ENCODE results near the gene PAK4.
"Not testable (repeated sequence)": the region's sequence is repeated elsewhere in the genome, so short reads cannot be mapped to it uniquely, and the experiment has no call there.

PAK4 gene

GRCh38 chr19:39103151-39103550, 22.4 kb upstream of the PAK4 start:
- DNase-seq = no peak

- DNase-seq = no peak
Measured at GRCh38 chr19:39104186-39104596, 21.4 kb upstream of the PAK4 start.

GRCh38 chr19:39106194-39106593, 19.4 kb upstream of the PAK4 start:
- no peak for DNase-seq

- no peak for DNase-seq
Measured at GRCh38 chr19:39109641-39110040, 15.9 kb upstream of the PAK4 start.

- DNase-seq = peak; percentile 55
Measured at GRCh38 chr19:39110263-39110967, 15.2 kb upstream of the PAK4 start.

- DNase-seq = peak; percentile 47
Measured at GRCh38 chr19:39111593-39112199, 13.9 kb upstream of the PAK4 start.

- no peak for DNase-seq
Measured at GRCh38 chr19:39112338-39112890, 13.2 kb upstream of the PAK4 start.

- DNase-seq = no peak
Measured at GRCh38 chr19:39113199-39113598, 12.4 kb upstream of the PAK4 start.

GRCh38 chr19:39115105-39115847, 10.3 kb upstream of the PAK4 start:
- no peak for DNase-seq

GRCh38 chr19:39117023-39117422, 8.6 kb upstream of the PAK4 start:
- DNase-seq = not testable (repeated sequence)

GRCh38 chr19:39119830-39120229, 5.8 kb upstream of the PAK4 start:
- no peak for DNase-seq

GRCh38 chr19:39122934-39123731, 2.5 kb upstream of the PAK4 start:
- DNase-seq = no peak

GRCh38 chr19:39124136-39124764, 1.3 kb upstream of the PAK4 start:
- DNase-seq = no peak

- DNase-seq = no peak
Measured at GRCh38 chr19:39125199-39125553, 410 bp upstream of the PAK4 start.

GRCh38 chr19:39126312-39127187, 964 bp downstream of the PAK4 start:
- peak; percentile 26 for DNase-seq

- DNase-seq = no peak
Measured at GRCh38 chr19:39127812-39128515, 2.4 kb downstream of the PAK4 start.

- DNase-seq = no peak
Measured at GRCh38 chr19:39128516-39129079, 3.0 kb downstream of the PAK4 start.

- DNase-seq = no peak
Measured at GRCh38 chr19:39129116-39129515, 3.5 kb downstream of the PAK4 start.

- no peak for DNase-seq
Measured at GRCh38 chr19:39130337-39131254, 5.0 kb downstream of the PAK4 start.

Measured in NCI-H146 (cell line).